Activated CD8-positive, alpha-beta T cell treated with anti-CD3 and anti-CD28 coated beads, Interleukin-2, amount 10 ng/mL, durations not matched to agents 7 days and 5 days (primary cell): Measurements from ENCODE around the gene CAPN5. TPM values are rescaled to one million over a fixed set of nuclear protein-coding genes. Genes with fewer than 3 reads are reported as not detected.

Source experiments
- ATAC-seq: fragments of 150-1000 bp; cut with Tn5 transposase; one replicate; pipeline ENCODE4 v1.10.0; 2021; ENCODE audit warnings: moderate library complexity
- CTCF ChIA-PET: fragments of 350-600 bp; sonication (Branson Sonifier 250); formaldehyde crosslinking; loops from one replicate; lab custom pipeline; 2021; ENCODE audit warnings: antibody characterized with exemption; lab: Charles Lee
- POLR2A ChIA-PET: fragments of 350-600 bp; sonication (Branson Sonifier 250); formaldehyde crosslinking; loops from one replicate; lab custom pipeline; 2021; ENCODE audit warnings: antibody characterized with exemption; lab: Charles Lee
- DNase-seq: peaks from one replicate; pipeline ENCODE4 v3.0.0-alpha.2; 2020
- H3K27ac Mint-ChIP-seq: one replicate; pipeline ENCODE4 v1.8.0; 2021; ENCODE audit warnings: mild to moderate bottlenecking, mixed read lengths
- H3K27me3 Mint-ChIP-seq: one replicate; pipeline ENCODE4 v1.8.0; 2021; ENCODE audit warnings: low read depth, mixed read lengths
- H3K36me3 Mint-ChIP-seq: one replicate; pipeline ENCODE4 v1.8.0; 2021; ENCODE audit warnings: low read depth, mixed read lengths
- H3K4me1 Mint-ChIP-seq: one replicate; pipeline ENCODE4 v1.8.0; 2021; ENCODE audit warnings: low read depth, mixed read lengths
- H3K4me3 Mint-ChIP-seq: one replicate; pipeline ENCODE4 v1.8.0; 2021; ENCODE audit warnings: mild to moderate bottlenecking, mixed read lengths
- H3K9me3 Mint-ChIP-seq: one replicate; pipeline ENCODE4 v1.8.0; 2022; ENCODE audit warnings: mixed read lengths; ENCODE audit not compliant: insufficient read depth
- total RNA-seq, 2 experiments: library from RNA; stranded (reverse); gene quantifications; one replicate each; pipeline ENCODE4 v1.2.3, GENCODE V29; 2021

The CAPN5 gene
- total RNA-seq, 2 experiments from 2014 or later = 1.0 to 1.4 TPM

DNA sequence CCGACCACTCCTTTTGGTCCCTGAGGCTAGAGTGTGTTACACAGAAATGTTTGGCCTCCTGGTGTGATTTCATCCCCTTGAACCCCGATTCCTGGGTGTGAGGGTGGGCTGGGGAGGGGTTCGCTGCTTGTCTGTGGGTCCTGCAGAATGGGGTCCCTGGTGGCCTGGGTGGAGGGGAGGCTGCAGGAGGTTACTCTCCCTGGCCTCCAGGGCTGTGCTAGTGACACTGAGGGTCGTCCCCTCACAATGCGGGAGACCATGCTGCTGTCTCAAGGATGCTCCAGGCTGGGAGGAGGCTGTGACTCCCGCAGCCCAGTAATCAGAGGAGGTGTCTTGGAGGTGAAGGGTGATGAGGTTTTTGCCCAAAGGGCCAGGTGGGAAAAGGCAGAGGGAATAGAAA is 18.9 kb downstream of the CAPN5 start:
- ATAC-seq (no peak), DNase-seq (no peak)
- Mint-ChIP-seq H3K27ac (no peak overlapping the region), H3K4me1 (peaks cover 26% of the 10 kb centered on the region), H3K36me3 (no peaks in the 10 kb centered on the region), H3K27me3 (no peaks in the 10 kb centered on the region), H3K9me3 (no peaks in the 10 kb centered on the region), H3K4me3 (no peak overlapping the region)
- POLR2A ChIA-PET = no interaction called here
- CTCF ChIA-PET = no interaction called here

DNA sequence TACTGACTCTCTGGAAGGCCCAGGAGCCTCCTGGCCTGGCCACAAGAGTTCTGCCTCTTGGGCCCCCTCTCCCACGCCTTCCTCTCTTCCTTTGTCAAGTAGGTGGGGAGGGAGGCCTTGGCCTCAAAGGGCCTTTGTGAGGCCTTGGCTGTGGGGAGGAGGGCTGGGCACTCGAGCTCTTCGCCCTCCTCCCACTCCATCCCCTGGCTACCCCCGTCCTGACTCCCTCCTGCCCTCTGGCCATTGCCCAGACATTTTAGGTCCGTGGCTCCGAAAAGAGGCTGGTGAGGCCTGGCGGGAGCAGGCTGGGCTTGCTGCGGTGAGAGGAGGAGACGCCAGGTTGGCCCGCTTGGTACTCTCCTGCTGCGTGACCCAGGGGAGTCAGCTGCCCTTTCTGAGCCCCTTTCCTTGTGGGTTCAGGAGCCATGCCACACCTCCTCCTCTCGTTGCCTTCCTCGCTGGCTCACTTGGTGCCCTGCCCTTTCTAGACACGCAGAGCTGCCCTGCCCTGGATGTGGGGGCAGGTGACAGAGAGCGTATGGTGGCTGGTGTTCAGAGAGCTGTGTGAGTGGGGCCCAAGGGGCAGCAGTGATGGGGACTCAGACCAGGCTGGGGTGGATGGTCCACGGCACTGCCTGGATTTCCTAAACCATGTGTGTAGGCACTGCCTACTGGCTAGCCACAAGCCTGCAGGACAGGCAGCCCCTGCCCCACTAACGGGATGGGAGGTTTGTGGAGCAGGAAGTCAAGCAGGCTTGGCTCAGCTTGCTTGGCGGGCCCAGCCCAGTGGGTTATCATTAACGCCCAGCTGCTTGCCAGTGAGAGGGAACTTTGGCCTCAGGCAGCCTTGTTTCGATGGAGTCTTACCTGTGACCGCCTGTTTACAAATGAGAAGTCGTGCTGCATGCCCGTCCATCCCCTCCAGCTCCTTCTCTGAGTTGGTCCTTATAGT is 20.0 kb downstream of the CAPN5 start:
- Mint-ChIP-seq H3K27ac (no peak overlapping the region), H3K9me3 (no peaks in the 10 kb centered on the region), H3K27me3 (no peaks in the 10 kb centered on the region), H3K4me1 (peaks cover 25% of the 10 kb centered on the region), H3K36me3 (no peaks in the 10 kb centered on the region), H3K4me3 (no peak overlapping the region)
- ATAC-seq (no peak), DNase-seq (no peak)
- ChIA-PET POLR2A (no interaction called here), CTCF (interaction anchor here (1.0 kb wide), 1 partner anchor 39 kb away, joined by 3 read pairs; no protein-coding TSS in a partner anchor)

DNA sequence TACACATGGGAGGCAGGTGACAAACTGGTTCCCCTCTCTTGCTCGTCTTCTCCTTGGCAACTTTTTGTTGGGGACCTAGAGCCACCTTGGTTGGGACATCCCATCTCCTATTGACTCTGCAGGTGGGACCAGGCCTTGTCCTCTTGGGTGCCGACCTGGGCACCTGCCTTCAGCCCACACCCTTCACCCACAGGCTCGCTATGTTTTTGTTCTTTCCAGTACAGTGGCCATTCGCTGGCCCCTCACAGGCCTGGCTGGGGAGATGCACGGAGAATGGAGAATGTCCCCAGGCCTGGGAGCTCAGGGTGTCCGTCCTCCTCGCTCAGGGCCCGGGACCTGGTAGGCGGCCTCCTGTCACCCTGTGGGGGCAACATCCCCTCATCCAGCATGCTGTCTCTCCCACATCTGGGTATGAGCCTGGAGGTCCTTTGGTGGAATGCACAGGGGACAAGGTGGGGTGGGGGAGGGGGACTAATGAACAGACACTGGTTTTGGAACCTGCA is 21.0 kb downstream of the CAPN5 start:
- CTCF ChIA-PET = interaction anchor here (1.0 kb wide), 1 partner anchor 40 kb away, joined by 3 read pairs; no protein-coding TSS in a partner anchor
- H3K27ac Mint-ChIP-seq = no peak overlapping the region

DNA sequence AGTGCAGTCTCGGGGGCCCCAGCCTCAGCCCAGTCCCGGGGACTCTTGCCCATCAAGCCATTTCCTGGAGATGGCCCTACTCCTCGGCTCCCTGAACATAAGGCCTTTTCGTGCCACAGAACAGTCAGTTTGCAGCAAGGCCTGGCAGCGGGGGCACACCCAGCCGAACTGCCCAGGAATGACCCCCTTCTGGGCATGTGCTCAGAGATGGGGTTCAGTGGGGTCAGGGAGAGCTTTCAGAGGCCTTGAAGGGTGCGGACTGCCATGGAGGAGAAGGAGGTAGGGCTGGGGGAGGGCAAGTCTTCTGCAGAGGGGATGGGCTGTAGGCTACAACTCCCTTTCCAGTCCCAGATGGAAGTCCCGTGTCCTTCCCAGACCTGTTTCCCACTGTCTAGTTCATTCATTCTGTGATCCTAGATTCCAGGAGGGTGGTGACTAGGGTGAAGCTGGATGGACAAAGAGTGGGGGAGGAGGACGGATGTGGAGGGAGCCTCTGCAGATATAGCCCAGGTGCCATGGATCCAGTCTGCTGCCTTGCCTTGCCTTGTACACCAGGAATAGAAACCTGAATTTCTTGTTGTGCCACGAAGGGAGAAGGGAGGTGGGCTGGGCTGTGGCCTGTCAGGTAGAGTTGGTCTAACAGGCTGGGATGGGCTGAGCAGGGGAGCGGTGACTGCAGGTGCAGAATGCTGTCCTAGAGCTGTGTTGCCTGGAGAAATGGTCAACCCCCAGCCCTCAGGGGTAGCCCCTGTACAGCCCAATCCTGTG is 21.6 kb downstream of the CAPN5 start:
- ChIA-PET CTCF (interaction anchor here (1.0 to 1.3 kb wide), 2 partner anchors 40 to 169 kb away, joined by 4 to 5 read pairs; no protein-coding TSS in a partner anchor), POLR2A (no interaction called here)
- Mint-ChIP-seq H3K4me3 (no peak overlapping the region), H3K4me1 (peaks cover 9% of the 10 kb centered on the region), H3K27me3 (no peaks in the 10 kb centered on the region), H3K27ac (no peak overlapping the region), H3K36me3 (no peaks in the 10 kb centered on the region), H3K9me3 (no peaks in the 10 kb centered on the region)
- ATAC-seq = no peak
- no peak for DNase-seq

More for the DNA sequence above, 21.0 kb downstream of the CAPN5 start:
- POLR2A ChIA-PET = no interaction called here
- peaks cover 15% of the 10 kb centered on the region for H3K4me1 Mint-ChIP-seq
- no peaks in the 10 kb centered on the region for H3K27me3 Mint-ChIP-seq
- no peaks in the 10 kb centered on the region for H3K9me3 Mint-ChIP-seq
- no peak overlapping the region for H3K4me3 Mint-ChIP-seq
- no peak for ATAC-seq
- DNase-seq = no peak
- H3K36me3 Mint-ChIP-seq = no peaks in the 10 kb centered on the region

DNA sequence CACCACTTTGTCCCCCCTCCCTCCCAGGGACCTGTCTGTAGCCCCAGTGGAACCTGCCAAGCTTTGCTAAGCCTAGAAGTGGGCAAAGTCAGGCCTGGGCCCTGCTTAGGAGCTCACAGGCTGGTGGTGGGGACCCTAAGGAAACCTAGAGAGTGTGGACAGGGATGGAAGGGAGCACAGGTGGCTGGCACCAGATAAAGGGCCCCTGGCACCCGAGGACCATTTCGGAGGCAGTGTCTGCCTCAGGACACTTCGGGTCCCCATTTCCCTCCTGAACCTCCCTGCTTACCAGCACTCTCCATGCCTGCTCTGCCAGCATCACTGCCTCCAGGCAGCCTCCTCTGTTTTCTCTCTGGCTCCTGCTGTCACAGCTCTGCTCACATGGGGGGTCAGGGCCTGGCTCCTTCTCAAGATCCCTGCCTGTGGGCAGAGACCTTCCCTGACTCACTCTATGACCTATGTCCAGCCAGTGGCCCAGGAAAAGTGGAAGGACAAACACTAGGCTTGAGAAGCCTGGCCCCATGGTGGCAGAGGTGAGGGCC is 22.3 kb downstream of the CAPN5 start:
- CTCF ChIA-PET = interaction anchor here (1.0 to 1.3 kb wide), 2 partner anchors 41 to 169 kb away, joined by 4 to 5 read pairs; no protein-coding TSS in a partner anchor
- H3K4me3 Mint-ChIP-seq = no peak overlapping the region
- H3K27me3 Mint-ChIP-seq = no peaks in the 10 kb centered on the region
- POLR2A ChIA-PET = interaction anchor here (0.6 kb wide), 1 partner anchor 213 kb away, joined by 4 read pairs; no protein-coding TSS in a partner anchor
- H3K27ac Mint-ChIP-seq = no peak overlapping the region
- H3K4me1 Mint-ChIP-seq = peaks cover 7% of the 10 kb centered on the region
- no peaks in the 10 kb centered on the region for H3K9me3 Mint-ChIP-seq
- no peaks in the 10 kb centered on the region for H3K36me3 Mint-ChIP-seq
- ATAC-seq (no peak), DNase-seq (no peak)

DNA sequence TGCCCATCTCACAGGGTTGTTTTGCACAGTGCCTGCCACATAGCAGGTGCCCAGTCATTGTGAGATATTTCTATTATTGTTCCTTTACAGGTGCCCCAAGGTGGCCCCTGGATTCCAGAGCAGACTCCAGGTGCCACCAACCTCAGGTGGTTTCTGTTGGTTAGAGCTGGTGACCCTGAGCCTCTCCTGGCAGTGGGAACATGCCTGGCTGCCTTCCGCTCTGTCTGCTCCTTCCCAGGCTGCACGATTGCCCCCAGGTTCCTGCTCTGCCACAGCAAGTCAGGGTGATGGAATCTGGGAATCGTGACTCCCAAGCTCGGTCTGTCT is 23.2 kb downstream of the CAPN5 start:
- DNase-seq = no peak
- ChIA-PET POLR2A (interaction anchor here (0.6 kb wide), 1 partner anchor 214 kb away, joined by 4 read pairs; no protein-coding TSS in a partner anchor), CTCF (interaction anchor here (1.1 to 4.6 kb wide), 14 partner anchors 8 to 356 kb away, joined by 3 to 77 read pairs (median 15); no protein-coding TSS in a partner anchor)
- Mint-ChIP-seq H3K4me3 (no peak overlapping the region), H3K27ac (no peak overlapping the region), H3K9me3 (no peaks in the 10 kb centered on the region), H3K36me3 (no peaks in the 10 kb centered on the region), H3K27me3 (no peaks in the 10 kb centered on the region), H3K4me1 (peaks cover 7% of the 10 kb centered on the region)
- ATAC-seq = no peak

DNA sequence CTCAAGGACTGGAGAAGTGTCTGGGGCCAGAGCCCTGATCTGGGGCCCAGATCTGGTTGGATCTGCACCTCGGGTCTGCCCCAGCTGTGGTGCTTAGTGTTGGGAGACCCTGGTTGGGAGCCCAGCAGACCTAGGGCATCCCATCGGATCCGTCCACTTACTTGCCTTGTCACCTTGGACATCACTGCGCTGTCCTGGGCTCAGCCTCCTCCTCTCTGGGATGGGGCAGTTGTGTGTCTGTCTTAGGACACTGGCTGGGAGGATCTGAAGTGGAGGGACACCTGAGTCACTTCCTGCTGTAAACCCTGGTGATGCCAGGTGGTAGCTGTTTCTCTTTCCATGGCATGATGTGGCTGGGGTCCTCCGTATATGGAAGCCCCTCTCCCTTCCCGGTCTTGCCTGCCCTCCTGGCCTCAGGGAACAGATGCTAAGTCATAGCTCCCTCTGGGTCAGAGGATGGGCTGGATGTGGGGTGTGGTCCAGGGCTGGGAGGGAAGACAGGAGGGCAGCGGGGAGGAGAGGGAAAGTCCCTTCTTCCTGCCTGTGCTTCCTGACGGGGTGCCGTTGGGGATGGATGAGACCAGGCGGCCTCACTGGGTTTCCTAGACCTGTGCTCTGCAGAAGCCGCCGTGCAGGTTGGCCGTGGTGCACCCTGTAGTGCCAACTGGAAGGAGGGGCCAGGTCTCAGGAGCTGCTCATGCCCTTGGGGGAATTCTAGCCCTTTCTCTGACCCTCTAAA is 23.8 kb downstream of the CAPN5 start:
- POLR2A ChIA-PET = interaction anchor here (1.0 to 2.1 kb wide), 2 partner anchors 8 to 51 kb away, joined by 3 to 12 read pairs; no protein-coding TSS in a partner anchor
- Mint-ChIP-seq H3K27me3 (no peaks in the 10 kb centered on the region), H3K9me3 (no peaks in the 10 kb centered on the region), H3K36me3 (no peaks in the 10 kb centered on the region), H3K4me3 (no peak overlapping the region), H3K27ac (no peak overlapping the region), H3K4me1 (peaks cover 7% of the 10 kb centered on the region)
- DNase-seq (no peak), ATAC-seq (peak; percentile 3)
- CTCF ChIA-PET = interaction anchor here (0.6 to 4.6 kb wide), 31 partner anchors 8 to 459 kb away, joined by 3 to 77 read pairs (median 8); partner anchors contain the start of gene MYO7A

DNA sequence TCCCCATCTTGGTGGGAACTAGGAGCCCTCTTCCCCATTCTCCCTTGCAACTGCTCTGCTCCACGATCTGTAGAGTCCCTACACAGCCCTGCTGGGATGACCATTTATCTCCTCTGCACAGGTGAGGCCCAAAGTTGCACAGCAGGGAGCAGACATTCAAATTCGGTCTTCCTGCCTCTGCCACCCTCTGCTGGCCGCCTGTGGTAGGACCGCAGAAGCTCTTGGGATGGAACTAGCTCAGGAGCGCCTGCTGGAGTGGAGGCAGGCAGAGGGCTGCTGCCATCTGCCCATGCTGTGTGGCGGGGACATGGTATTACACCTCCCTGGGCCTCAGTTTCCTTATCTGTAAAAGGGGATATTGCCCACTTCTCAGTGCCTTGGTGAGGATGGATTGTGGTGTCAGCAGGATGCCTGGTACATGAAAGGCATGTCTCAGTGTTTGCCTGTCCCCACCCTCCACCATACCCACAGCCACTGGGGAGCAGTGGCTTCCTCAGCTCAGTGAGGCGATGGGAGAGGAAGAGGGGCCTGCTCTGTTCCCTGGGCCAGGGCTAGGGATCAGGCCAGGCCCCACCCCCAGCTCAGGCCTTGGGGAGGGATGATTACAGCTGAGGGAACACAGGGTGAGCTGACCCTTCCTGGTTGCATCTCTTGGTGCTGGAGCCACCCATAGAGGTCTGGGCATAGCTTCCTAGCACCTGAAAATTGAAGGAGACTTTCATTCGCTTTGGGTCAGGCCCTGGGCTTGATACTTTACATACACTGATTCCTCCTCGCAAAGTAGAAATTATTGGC is 24.6 kb downstream of the CAPN5 start:
- H3K27ac Mint-ChIP-seq = no peak overlapping the region
- H3K27me3 Mint-ChIP-seq = no peaks in the 10 kb centered on the region
- CTCF ChIA-PET = interaction anchor here (0.6 to 4.6 kb wide), 37 partner anchors 9 to 458 kb away, joined by 3 to 77 read pairs (median 5); partner anchors contain the start of gene MYO7A
- ATAC-seq = peak; percentile 93
- no peaks in the 10 kb centered on the region for H3K9me3 Mint-ChIP-seq
- peak; percentile 88 for DNase-seq
- no peak overlapping the region for H3K4me3 Mint-ChIP-seq
- no peaks in the 10 kb centered on the region for H3K36me3 Mint-ChIP-seq
- H3K4me1 Mint-ChIP-seq = peaks cover 7% of the 10 kb centered on the region
- POLR2A ChIA-PET = interaction anchor here (0.6 to 2.1 kb wide), 3 partner anchors 9 to 520 kb away, joined by 3 to 12 read pairs (median 3); no protein-coding TSS in a partner anchor

DNA sequence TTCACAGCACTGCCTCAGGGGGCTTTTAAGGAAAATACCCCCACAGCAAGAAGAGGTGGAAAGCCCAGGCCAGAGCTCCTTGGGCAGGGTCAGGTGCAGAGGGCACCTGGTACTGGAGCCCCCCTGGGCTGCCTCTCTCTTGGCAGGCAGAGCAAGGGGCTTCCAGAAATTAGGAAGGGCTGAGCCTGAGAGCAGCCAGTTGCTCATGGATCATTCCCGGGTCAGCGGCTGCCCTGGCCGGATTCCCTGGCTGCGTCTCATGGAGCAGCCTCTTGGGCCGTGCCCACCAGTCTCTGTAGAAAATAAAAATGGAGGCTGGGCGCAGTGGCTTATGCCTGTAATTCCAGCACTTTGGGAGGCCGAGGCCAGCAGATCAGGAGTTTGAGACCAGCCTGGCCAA is 25.6 kb downstream of the CAPN5 start:
- ChIA-PET CTCF (interaction anchor here (1.1 to 4.6 kb wide), 16 partner anchors 9 to 457 kb away, joined by 4 to 77 read pairs (median 14); partner anchors contain the start of gene MYO7A), POLR2A (interaction anchor here (2.1 kb wide), 1 partner anchor 10 kb away, joined by 12 read pairs; no protein-coding TSS in a partner anchor)
- peaks cover 7% of the 10 kb centered on the region for H3K4me1 Mint-ChIP-seq
- H3K4me3 Mint-ChIP-seq = no peak overlapping the region
- H3K27ac Mint-ChIP-seq = no peak overlapping the region
- H3K9me3 Mint-ChIP-seq = no peaks in the 10 kb centered on the region
- ATAC-seq = no peak
- H3K36me3 Mint-ChIP-seq = no peaks in the 10 kb centered on the region
- no peaks in the 10 kb centered on the region for H3K27me3 Mint-ChIP-seq
- DNase-seq = no peak
